T-helper 2 cell treated with Interferon-gamma antibody and Interleukin-4, amounts not matched to agents 5 μg/mL and 100 μg/mL, for 36 hours (primary cell): Measurements from ENCODE around the gene PTCD2.

Source experiments
- DNase-seq: peaks from one replicate; pipeline ENCODE4 v3.0.0; 2021; ENCODE audit warnings: low spot score
- H3K27ac Mint-ChIP-seq: one replicate; pipeline ENCODE4 v1.8.0; 2021; ENCODE audit warnings: mild to moderate bottlenecking, mixed read lengths
- H3K27me3 Mint-ChIP-seq: one replicate; pipeline ENCODE4 v1.8.0; 2021; ENCODE audit warnings: low read depth, mixed read lengths
- H3K36me3 Mint-ChIP-seq: one replicate; pipeline ENCODE4 v1.8.0; 2021; ENCODE audit warnings: low read depth, mixed read lengths
- H3K4me1 Mint-ChIP-seq: one replicate; pipeline ENCODE4 v1.8.0; 2021; ENCODE audit warnings: low read depth, mixed read lengths
- H3K4me3 Mint-ChIP-seq: one replicate; pipeline ENCODE4 v1.8.0; 2022; ENCODE audit warnings: mild to moderate bottlenecking, moderate library complexity, mixed read lengths
- H3K9me3 Mint-ChIP-seq: one replicate; pipeline ENCODE4 v1.8.0; 2021; ENCODE audit warnings: mixed read lengths

Gene PTCD2

DNA sequence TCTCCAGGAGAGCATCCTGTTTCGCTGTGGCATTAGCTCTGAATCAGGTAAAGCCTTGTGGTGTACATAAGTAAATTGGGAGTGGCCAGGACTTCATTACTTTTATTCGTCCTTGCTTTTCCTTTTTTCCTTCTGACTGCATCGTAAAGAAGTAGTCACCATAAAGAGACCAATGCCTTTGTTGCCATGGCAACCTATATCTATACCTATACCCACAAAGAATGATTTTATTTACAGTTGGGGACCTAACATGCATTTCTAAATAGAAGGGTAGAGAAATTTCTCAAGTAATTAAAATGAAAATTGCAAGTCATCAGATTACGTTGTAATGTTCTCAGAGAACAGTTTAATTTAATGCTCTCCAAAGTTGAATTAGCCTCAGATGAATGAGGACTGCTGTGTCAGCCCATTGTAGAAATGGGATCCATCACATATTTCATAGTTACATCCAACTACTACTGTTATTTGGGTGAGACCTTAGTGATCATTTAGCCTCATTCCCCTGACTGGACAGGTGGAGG, 18.6 kb downstream of the PTCD2 start:
- peaks cover 22% of the 10 kb centered on the region for H3K36me3 Mint-ChIP-seq

DNA sequence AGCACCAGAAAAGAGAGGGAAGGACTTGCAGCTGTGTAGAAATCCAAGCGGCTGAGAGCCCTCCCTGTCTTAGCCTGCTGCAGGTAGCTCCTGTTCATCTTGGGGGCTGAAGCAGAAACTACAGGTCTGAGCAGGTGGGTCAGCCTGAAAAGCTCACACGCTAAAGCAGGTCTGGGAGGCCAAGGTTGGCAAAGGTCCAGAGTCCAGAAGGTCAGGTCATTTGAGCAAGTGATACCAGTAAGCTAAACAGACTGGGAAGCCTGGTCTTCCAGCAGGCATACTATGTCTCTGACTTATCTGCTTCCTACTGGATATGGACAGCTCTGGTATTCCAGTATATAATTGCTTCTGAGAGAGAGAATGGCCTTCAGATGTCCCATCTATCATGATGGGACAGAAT, 26.2 kb downstream of the PTCD2 start:
- Mint-ChIP-seq H3K27ac (no peak overlapping the region), H3K9me3 (no peaks in the 10 kb centered on the region), H3K4me3 (no peak overlapping the region), H3K36me3 (peaks cover 17% of the 10 kb centered on the region), H3K4me1 (peaks cover 11% of the 10 kb centered on the region), H3K27me3 (no peaks in the 10 kb centered on the region)
- DNase-seq = no peak

More for the DNA sequence above, 18.6 kb downstream of the PTCD2 start:
- DNase-seq = no peak
- Mint-ChIP-seq H3K27me3 (no peaks in the 10 kb centered on the region), H3K27ac (no peak overlapping the region), H3K4me1 (no peaks in the 10 kb centered on the region), H3K9me3 (no peaks in the 10 kb centered on the region), H3K4me3 (no peak overlapping the region)

DNA sequence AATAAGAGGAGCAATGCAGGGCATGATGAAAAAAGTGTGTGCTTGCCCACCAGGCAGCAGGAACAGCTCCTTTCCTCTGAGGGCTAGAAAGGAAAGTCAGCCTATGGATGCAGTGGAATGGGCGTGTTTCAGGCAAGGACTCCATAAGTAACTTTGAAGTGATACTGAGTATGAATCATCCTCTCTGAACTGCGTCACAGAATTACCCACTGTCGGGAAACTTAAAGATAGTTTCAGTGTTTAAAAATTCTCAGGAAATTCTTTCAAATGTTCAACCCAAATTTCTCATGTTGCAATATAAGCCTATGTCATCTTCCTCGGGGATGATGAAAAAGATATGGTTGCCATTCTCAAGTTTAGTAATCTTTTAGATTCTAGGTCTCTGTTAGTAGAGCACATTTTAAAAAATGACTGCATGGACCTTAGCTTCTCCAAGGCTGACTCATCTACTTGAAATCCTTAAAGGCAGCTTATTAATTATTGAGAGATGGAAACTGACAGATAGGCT, 27.7 kb downstream of the PTCD2 start:
- H3K9me3 Mint-ChIP-seq = no peaks in the 10 kb centered on the region
- H3K4me1 Mint-ChIP-seq = peaks cover 11% of the 10 kb centered on the region
- H3K27me3 Mint-ChIP-seq = no peaks in the 10 kb centered on the region
- H3K27ac Mint-ChIP-seq = no peak overlapping the region
- peak; percentile 59 for DNase-seq
- no peak overlapping the region for H3K4me3 Mint-ChIP-seq
- peaks cover 18% of the 10 kb centered on the region for H3K36me3 Mint-ChIP-seq

DNA sequence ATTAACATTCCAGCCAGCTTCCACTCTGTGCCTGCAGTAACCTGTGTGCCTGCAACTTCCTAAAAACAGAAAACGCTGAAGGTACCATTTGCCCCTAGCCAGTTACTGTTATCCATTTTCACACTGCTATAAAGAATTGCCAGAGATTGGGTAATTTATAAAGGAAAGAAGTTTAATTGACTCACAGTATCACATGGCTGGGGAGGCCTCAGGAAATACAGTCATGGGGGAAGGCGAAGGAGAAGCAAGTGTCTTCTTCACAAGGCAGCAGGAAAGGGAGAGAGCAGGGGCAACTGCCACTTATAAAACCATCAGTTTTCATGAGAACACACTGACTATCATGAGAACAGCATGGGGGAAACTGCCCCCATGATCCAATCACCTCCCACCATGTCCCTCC, 31.2 kb downstream of the PTCD2 start:
- Mint-ChIP-seq H3K27me3 (no peaks in the 10 kb centered on the region), H3K4me1 (peaks cover 11% of the 10 kb centered on the region), H3K27ac (no peak overlapping the region), H3K9me3 (no peaks in the 10 kb centered on the region), H3K4me3 (no peak overlapping the region), H3K36me3 (peaks cover 11% of the 10 kb centered on the region)
- no peak for DNase-seq

DNA sequence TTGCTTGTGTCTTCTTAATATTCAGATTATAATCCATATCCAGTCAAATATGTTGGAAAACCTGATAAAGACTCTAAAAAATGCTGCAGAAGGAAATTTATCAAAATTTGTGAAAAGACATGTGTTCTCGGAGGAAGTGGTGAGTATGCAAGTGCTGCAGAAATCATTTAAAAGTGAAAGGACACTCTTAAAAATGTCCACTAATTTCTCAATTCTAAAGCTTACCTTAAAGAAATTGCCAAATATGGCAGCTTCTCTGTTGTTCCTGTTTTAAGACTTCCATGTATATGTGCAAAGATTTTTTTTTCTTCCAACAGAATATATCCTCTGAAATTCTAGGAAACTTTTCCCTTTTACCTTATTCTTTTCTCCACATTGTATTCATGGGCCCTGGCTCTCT, 32.4 kb downstream of the PTCD2 start:
- Mint-ChIP-seq H3K36me3 (peaks cover 9% of the 10 kb centered on the region), H3K27me3 (no peaks in the 10 kb centered on the region), H3K4me3 (no peak overlapping the region), H3K27ac (no peak overlapping the region), H3K4me1 (peaks cover 9% of the 10 kb centered on the region), H3K9me3 (no peaks in the 10 kb centered on the region)
- DNase-seq = no peak

DNA sequence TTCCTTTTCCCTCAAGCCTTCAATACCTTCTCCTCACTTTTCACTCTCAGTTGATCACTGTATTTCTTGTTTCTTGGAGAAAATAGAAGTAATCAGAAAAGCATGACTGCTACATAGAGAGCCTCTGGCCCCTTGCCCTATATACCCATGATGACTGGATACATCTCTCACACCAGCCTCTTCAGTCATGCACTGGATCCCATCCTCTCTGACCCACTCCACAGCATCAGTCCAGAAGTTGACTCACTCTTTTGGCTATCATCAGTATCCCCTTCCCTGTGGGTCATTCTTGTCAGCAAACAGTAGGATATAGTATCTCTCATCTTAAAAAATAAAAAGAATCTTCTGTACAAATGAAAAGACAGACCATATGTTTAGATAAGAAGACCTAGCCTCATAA, 32.9 kb downstream of the PTCD2 start:
- Mint-ChIP-seq H3K27me3 (no peaks in the 10 kb centered on the region), H3K4me3 (no peak overlapping the region), H3K36me3 (peaks cover 9% of the 10 kb centered on the region), H3K27ac (no peak overlapping the region), H3K4me1 (peaks cover 9% of the 10 kb centered on the region), H3K9me3 (no peaks in the 10 kb centered on the region)
- DNase-seq = no peak

DNA sequence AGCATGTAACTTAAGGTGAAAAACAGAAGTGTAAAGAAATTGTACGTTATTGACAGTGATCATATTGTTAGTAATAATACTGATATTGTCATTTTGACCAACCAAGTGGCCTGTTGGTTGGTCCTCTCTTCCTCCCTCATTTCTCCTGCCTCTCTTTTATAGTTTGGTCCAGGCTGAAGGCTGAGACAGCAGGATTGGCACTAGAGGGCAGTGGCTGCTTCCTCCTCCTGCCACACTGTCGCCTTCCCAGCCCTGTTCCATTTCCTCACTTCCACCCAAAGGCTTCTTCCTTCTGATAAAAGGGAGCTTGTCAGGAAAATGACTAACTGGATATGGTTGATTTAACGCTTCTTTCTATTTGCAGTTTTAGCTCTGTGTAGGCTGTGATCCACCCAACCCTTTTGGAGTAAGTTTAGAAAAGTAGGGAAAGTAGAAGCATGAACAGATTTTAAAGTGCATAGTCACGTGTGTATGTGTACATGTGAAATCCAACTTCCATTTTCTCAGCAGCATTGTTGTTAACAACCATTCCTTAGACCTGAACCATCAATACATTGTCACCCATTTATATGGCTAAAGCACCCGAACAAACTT, 35.6 kb downstream of the PTCD2 start:
- Mint-ChIP-seq H3K27ac (no peak overlapping the region), H3K36me3 (peaks cover 12% of the 10 kb centered on the region)
- DNase-seq = no peak

DNA sequence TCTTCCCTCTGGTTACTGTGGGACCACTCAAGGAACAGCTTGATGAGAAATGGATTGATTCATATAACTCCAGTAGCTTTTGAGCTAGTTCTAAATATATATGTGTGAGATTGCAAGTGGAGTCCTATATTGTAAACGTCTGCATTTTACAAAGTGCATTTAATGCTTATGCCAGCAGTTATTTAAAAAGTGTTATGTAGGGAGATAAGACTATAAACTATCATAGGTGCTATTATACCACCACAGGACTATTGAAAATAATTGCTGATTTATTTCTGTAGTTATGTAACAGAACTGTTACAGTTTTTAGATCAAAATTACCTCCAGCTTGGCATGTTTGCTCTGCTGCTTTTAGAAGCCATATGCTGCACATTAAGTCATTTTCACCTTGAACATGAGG, 36.2 kb downstream of the PTCD2 start:
- no peak overlapping the region for H3K27ac Mint-ChIP-seq
- H3K27me3 Mint-ChIP-seq = no peaks in the 10 kb centered on the region
- no peak for DNase-seq
- H3K4me1 Mint-ChIP-seq = no peaks in the 10 kb centered on the region
- H3K9me3 Mint-ChIP-seq = no peaks in the 10 kb centered on the region
- H3K4me3 Mint-ChIP-seq = no peak overlapping the region
- peaks cover 9% of the 10 kb centered on the region for H3K36me3 Mint-ChIP-seq

More for the DNA sequence above, 35.6 kb downstream of the PTCD2 start:
- H3K4me1 Mint-ChIP-seq = no peaks in the 10 kb centered on the region
- H3K9me3 Mint-ChIP-seq = no peaks in the 10 kb centered on the region
- H3K27me3 Mint-ChIP-seq = no peaks in the 10 kb centered on the region
- H3K4me3 Mint-ChIP-seq = no peak overlapping the region

DNA sequence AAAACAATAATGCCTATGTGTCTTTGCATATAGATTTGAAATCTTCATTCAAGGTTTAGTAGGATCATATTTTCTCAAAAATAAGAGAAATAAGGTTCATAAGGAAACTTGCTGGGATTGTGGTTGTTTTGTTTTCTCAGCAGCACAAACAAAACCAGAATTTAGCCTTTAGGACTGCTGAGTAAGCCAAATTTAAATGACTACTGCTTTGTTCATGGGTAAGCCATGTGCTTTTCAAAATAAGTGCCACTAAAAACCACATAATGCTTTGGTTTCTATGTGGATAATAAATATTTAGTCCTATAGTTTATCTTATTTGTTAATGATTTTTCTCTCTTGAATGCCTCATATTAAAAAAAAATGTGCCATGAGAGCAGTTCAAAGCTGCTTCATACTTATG, 38.8 kb downstream of the PTCD2 start:
- peaks cover 23% of the 10 kb centered on the region for H3K36me3 Mint-ChIP-seq

DNA sequence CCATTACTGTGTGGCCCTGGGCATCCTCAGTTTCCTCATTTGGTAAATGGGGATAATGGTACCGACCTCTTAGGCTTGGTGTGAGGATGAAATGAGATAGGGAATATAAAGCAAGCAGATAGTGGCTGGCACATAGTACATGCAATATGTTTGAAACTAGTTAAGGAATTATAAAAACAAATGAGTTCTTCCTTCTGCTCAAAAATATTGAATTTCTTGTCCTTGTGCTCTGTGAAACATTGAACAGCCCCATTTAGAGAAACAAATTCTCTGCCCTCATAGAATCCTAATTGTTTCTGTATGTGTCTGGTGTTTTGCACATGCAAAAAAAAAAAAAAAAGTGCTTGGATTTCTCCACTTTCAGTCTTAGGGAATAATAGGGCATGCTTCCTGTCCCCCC, 39.7 kb downstream of the PTCD2 start:
- H3K4me3 Mint-ChIP-seq = no peak overlapping the region
- peaks cover 23% of the 10 kb centered on the region for H3K36me3 Mint-ChIP-seq
- no peaks in the 10 kb centered on the region for H3K27me3 Mint-ChIP-seq
- no peak overlapping the region for H3K27ac Mint-ChIP-seq
- no peak for DNase-seq
- peaks cover 7% of the 10 kb centered on the region for H3K4me1 Mint-ChIP-seq
- no peaks in the 10 kb centered on the region for H3K9me3 Mint-ChIP-seq

More for the DNA sequence above, 38.8 kb downstream of the PTCD2 start:
- Mint-ChIP-seq H3K4me3 (no peak overlapping the region), H3K27ac (no peak overlapping the region), H3K27me3 (no peaks in the 10 kb centered on the region), H3K4me1 (peaks cover 5% of the 10 kb centered on the region), H3K9me3 (no peaks in the 10 kb centered on the region)
- DNase-seq = no peak

DNA sequence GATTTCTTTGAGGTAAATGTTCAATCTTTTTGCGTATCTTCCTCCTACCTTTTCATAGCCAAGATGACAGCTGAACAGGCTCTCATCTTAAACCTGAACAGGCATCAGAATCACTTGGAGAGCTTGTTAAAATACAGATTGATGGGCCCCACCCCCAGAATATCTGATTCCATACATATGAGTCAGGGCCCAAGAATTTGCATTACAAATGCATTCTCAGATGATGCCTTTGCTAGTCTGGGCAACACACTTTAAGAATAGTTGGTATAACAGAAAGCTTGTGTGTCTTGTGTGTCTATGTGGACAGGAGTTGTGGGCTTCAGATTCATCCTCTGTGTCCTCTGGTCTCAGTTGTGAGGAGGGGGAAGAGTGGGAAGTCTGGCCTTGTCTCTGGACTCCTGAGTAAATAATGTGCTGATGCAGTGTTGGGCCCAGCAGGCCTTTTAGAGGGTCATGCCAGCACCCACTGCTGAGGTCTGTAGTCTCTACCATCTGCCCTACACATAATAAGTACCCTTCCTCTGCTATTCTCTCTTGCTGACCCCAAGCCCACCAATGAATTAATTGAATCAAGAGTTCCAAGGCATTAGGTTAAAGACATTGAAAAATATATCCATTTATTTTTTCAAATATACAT, 43.1 kb downstream of the PTCD2 start:
- no peaks in the 10 kb centered on the region for H3K9me3 Mint-ChIP-seq
- peaks cover 23% of the 10 kb centered on the region for H3K36me3 Mint-ChIP-seq
- DNase-seq = no peak
- H3K4me1 Mint-ChIP-seq = peaks cover 13% of the 10 kb centered on the region
- H3K27ac Mint-ChIP-seq = no peak overlapping the region
- no peak overlapping the region for H3K4me3 Mint-ChIP-seq
- no peaks in the 10 kb centered on the region for H3K27me3 Mint-ChIP-seq

DNA sequence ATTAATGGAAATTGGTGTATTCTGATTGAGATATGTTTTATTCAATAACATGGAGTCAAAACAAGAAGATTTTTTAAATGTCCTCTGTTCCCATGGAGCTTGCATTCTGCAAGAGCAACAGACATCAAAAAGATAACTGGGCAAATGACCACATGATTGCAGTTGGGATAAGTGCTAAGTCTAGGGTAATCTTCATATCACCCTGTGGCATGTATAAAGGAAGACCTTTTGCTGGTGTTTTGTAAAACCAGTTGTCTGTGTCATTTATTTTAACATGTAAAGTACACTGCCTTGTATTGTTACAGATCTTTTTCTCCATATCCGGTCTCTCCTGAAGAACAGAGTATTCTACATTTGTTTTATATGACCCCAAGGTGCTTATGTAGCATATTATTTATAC, 44.0 kb downstream of the PTCD2 start:
- peaks cover 23% of the 10 kb centered on the region for H3K36me3 Mint-ChIP-seq
- no peak for DNase-seq
- H3K27me3 Mint-ChIP-seq = no peaks in the 10 kb centered on the region
- H3K9me3 Mint-ChIP-seq = no peaks in the 10 kb centered on the region
- no peak overlapping the region for H3K4me3 Mint-ChIP-seq
- H3K27ac Mint-ChIP-seq = no peak overlapping the region
- peaks cover 13% of the 10 kb centered on the region for H3K4me1 Mint-ChIP-seq

DNA sequence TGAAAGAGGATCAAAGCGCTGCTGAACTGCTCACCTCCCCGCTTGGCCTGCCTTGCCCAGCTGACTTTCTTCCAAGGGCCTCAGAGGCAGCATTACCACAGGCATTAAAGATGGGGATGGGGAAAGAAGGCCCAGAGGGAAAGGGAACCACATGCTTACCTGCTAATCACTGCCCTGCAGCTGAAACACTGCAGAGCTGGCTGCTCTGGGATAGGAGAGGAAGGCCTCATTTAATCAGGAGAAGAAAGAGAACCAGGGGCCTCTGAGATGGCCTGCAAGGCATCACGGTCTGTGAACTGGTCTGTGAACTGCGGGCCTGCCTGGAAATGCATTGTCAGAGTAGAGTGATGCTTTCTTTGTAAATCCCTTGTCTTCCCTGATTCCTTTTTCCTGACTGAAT, 44.8 kb downstream of the PTCD2 start:
- H3K4me3 Mint-ChIP-seq = no peak overlapping the region
- H3K27me3 Mint-ChIP-seq = no peaks in the 10 kb centered on the region
- H3K36me3 Mint-ChIP-seq = peaks cover 20% of the 10 kb centered on the region
- DNase-seq = no peak
- peaks cover 13% of the 10 kb centered on the region for H3K4me1 Mint-ChIP-seq
- no peaks in the 10 kb centered on the region for H3K9me3 Mint-ChIP-seq
- no peak overlapping the region for H3K27ac Mint-ChIP-seq

DNA sequence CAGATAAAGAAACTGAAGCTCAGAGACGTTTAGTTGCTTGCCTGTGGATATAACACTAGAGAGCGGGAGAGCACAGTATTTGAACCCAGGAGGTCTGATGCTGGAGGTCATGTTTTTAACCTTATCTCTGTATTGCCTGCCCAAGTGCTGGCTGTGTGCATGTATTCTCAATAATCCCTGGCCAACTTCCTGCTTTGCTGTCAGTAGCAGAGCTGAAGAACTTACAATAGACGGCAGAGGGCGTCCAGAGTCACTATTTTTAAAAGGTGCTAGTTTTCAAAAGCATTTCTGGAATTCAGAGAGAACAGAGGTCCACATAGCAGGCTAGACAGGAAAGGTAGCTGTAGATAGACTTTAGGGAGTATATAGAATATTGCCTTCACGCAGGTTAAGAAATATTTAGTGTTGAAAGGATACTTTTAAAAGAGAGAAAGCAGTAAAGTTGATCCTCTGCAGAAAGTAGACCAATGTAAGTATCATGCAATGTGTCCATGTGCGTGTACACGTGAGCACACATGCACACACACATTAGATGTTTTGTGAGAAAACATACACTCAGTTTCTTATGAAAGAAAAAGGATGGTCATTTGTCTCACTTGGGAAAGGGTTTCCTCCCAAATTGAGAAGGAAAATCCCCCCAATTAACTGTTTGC, 46.3 kb downstream of the PTCD2 start:
- DNase-seq = peak; percentile 28
- H3K9me3 Mint-ChIP-seq = no peaks in the 10 kb centered on the region
- no peaks in the 10 kb centered on the region for H3K27me3 Mint-ChIP-seq
- peaks cover 16% of the 10 kb centered on the region for H3K36me3 Mint-ChIP-seq
- H3K27ac Mint-ChIP-seq = no peak overlapping the region
- H3K4me3 Mint-ChIP-seq = no peak overlapping the region
- peaks cover 13% of the 10 kb centered on the region for H3K4me1 Mint-ChIP-seq
